Embryonic facial prominence (tissue), 1 donor: ENCODE results near the gene OR1B1.
"Not testable (repeated sequence)": the region's sequence is repeated elsewhere in the genome, so short reads cannot be mapped to it uniquely, and the experiment has no call there.

Experiments
- DNase-seq: peaks from one replicate; pipeline ENCODE4 v3.0.0-alpha.2; 2016; ENCODE audit errors: extremely low spot score

The OR1B1 gene

DNA sequence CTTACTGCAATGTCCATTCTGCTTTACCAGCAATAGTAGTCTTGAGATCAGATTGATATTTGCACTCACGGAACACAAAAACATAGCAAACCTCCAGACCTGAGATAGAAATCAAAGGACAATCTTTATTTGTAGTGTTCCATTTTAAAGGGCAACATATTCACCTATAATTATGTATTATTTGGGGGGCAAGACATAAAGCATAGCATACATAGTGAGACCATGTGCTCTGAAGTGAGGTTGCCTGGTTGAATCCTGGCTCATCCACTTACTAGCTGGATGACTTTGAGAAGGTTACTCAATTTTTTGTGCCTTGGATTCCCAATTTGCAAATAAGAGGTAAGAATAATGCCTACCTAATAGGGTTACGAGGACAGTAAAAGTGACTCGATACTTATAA is at the start of gene OR1B1:
Gene OR1B1 (minus strand): TSS at position 101 of the 400 bp plus-strand sequence.
- no peak for DNase-seq

DNA sequence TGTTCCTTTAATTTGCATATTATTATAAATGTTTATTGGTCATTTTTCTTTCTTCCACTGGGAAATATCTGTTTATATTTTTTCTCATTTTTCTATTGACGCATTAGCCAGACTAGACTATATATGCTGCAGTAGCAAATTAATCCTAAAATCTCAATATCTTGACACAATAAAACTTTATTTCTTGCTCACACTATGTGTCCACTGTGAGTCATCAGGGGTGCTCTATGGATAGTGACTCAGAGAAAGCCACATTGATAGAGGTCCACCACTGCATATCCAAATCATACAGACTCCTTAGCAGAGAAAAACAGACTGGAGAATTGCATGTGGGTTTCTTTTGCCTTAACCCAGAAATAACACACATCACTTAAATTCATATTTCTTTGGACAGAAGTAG is 38.3 kb upstream of the OR1B1 start:
- DNase-seq: no peak

DNA sequence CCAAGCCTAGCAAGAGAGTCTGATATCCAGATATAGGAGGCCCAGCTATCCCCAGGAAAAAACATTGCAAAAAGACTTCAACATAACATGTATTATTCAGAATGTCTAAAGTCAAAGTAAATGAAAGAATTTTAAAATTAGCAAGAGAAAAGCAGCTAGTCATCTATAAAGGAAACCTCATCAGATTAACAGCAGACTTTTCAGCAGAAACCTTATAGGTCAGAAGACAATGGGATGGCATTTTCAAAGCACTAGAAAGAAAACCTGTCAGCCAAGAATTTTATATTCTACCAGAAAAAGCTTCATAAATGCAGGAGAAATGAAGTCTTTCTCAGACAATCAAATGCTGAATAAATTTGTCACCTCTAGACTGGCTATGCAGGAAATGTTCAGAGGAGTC is 27.4 kb upstream of the OR1B1 start:
- DNase-seq: no peak

DNA sequence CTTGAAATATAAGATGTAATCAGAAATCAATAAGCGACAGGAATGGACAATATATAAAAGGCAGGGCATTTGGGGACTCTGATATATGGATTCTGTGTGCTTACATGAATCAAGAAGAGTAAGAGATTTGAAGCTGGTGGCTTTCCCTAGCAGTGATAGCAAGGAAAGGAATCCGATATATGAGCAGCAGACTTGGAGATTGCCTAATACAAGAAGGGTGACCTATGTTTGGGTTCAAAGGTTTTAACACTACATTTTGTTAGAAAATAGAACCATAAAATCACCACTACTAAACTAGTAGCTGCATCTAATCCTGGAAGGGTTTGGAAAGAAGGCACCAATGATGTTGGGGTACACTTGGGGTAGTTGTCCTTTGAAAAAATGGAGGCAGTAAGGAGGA is 15.1 kb upstream of the OR1B1 start:
- DNase-seq: no peak

DNA sequence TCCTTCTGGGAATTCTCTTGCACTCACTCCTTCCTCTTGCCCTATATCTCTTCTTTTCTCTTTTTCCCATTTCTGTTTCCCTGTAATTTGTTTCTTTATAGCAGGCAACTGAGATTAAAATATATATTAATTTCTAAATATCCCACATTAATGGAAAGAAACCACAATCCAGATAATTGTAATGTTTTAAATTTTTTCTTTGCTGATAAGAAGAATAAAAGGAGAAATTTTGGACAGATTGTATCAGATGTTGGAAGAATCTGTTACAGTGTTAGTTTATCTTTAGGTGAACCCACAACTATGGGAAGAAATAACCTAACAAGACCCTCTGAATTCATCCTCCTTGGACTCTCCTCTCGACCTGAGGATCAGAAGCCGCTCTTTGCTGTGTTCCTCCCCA is 4.0 kb upstream of the OR1B1 start, which contains the start of gene OR1L1:
Gene OR1L1 (plus strand): TSS at position 301 of the 400 bp plus-strand sequence. CDS start 0 bp downstream, at position 301.
- no peak for DNase-seq

DNA sequence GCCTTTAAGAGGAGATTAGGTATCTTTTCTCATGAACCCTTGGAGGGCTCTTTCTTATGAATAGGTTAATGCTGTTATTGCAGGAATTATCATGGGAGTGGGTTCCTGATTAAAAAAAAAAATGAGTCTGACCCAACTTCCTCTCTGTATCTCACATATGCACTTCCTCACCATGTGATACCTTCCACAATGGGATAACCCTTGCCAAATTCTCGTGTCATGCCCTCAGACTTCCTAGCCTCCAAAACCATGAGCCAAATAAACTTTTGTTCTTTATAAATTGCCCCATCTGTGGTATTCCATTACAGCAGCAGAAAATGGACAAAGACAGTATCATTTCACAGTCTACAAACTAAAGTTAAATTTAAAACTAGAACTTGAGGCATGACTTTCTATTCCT is 1.0 kb downstream of the OR1B1 start:
- no peak for DNase-seq

DNA sequence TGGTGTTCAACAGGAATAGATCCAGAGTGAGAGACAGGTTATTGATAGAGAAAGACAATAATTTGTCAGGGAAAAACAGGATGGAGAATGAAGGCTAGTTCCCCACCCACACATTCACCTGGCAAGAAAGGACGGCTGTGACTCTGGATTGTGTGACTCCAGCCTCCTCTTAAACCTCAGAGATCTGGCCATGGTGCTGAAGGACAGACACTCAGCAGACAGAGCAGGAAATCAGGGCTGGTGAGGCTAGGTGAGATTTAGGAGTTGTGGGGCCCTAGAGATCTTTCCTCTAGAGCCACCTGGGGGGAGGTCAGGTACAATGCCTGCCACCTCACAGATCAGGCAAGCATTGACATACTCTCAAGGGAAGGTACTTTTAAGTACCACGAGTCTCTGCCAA is 15.2 kb downstream of the OR1B1 start:
- no peak for DNase-seq

DNA sequence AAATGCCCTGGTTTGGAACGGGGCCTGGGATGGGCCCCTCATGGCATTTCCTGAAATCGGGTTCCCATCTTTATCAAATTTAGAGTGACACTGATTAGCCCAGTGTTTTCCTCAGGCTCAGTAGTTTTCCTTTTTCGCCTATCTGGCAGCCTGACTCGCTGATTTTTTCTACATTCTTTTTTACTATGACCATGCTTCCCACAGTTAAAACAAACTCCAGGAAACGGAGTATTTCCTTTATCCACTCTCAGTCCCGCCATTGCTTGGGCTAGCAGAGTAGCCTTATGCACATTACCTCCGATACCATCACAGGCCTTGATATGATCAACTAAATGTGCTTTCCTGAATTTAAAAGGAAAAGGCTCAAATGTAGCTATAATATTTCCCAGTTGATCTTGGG is 37.4 kb downstream of the OR1B1 start:
- no peak for DNase-seq

DNA sequence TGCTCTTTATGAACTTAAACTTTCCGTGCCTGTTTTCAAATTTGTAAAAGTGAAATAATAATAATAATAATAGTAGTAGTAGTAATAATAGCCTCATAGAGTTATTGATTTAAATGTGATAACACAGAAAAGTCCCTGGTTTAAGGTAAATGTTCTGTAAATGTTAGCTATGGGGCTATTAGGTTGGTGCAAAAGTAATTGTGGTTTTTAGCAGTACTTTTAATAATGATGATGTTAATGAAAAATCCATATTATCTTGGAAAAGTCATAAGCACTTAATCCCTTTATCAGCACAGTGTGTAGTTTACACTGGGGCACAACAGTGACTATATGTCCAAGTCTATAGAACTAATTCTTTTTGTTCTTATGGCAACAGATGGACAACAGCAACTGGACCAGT is 43.1 kb downstream of the OR1B1 start, which contains the start of gene OR1Q1:
Gene OR1Q1 (plus strand): TSS at position 377 of the 400 bp plus-strand sequence. CDS start 0 bp downstream, at position 377.
- no peak for DNase-seq

DNA sequence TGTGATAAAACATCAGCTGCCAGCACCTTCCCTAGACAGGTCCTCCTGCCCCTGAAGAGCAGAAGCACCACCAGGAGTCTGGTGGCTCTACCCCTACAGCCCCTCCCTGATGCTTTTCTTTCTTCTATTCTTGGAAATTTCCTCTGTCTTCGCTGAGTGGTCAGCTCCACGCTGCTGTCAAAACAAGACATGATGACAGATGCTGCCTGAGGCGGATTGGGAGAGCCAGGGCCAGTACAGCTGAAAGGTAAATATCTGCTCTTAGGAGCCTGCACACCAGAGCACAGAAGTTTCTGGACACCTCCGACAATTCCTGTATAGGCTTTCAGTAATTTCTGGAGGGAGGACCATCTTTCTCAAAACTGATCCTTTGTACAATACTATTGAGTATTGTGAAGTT is 47.6 kb downstream of the OR1B1 start:
- no peak for DNase-seq

DNA sequence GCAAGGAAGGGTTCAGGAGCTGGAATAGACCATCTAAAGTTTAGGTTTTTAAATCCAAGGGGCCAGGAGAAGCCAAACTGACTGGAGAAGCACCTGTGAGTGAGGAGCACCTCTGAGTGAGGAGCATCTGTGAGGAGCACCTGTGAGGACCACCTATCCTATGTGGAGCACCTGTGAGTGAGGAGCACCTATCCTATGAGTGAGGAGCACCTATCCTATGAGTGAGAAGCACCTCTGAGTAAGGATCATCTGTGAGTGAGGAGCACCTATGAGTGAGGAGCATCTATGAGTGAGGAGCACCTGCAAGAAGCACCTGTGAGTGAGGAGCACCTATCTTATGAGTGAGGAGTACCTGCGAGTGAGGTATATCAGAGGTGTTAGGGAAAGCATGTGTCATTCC is 50.8 kb downstream of the OR1B1 start:
- no peak for DNase-seq

DNA sequence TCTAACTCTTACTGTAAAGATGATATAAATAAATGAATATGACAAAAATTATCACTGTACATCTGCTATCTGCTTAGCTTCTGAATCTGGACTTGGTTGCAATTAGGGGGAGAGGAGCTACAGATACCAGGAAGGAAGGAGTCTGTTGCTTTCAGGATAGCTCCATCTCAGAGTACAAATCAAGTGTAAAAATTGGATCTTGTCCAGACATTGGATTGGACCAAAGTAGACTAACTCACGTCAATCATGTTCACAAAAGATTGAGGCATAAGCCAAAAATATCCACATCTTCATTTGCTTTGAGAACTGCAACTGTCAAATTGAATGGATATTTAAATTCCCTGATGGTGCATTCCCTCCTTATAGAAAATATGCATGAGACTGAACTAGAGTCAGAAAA is 51.7 kb downstream of the OR1B1 start:
- no peak for DNase-seq

DNA sequence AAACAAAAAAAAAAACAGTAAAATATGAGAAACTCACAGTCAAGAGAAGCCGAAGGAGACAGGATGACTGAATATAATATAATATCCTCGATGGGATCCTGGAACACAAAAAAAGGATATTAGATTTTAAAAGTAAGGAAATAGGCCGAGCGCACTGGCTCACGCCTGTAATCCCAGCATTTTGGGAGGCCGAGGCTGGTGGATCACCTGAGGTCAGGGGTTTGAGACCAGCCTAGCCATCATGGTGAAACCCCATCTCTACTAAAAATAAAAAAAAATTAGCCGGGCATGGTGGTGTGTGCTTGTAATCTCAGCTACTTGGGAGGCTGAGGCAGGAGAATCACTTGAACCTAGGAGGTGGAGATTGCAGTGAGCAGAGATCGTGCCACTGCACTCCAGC is 74.1 kb downstream of the OR1B1 start, which contains the start of gene OR1L8:
Gene OR1L8 (minus strand): TSS at position 101 of the 400 bp plus-strand sequence. CDS start 14,907 bp downstream, outside the sequence.
- not testable (repeated sequence) for DNase-seq

DNA sequence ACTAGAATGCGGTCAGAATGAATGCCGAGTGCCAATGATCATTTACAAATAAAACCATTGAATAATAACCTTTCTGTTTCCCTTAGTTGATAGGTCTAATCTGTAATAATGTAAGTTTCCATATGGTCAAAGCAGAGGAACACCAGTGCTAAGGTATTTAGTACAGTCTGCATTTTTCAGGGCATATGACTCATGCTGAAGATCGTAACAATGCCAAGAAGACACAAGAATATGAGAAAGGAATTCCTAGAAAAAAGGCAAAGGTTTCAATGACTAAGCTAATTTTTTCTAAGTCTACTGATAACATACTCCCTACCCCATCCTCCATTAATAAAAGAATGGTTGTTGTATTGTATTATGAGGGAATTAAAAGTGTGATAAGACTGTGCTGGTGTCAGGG is 77.1 kb downstream of the OR1B1 start:
- DNase-seq: no peak

DNA sequence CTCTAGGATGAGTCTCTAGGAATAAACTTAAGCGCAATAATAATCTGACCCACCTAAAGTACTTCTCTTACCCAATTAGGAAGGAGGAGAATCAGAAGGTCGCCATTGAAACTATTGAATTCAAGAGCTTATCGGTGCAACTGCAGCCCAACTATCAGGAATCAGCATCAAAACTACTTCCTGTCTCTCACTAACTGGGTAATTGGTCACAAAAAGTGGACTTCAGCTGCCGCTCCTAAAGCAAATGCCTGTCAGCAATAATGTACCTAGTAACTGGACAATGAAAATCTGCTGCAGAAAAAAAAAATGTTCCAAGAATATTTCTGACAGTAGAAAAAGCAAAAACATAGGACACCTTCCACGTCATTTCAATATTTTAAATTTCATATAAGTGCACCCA is 77.6 kb downstream of the OR1B1 start:
- no peak for DNase-seq
